ENCODE results near the gene TMEM30B.
"Not testable (repeated sequence)": the region's sequence is repeated elsewhere in the genome, so short reads cannot be mapped to it uniquely, and the experiment has no call there.

- TF ChIP-seq, protein P1, sequence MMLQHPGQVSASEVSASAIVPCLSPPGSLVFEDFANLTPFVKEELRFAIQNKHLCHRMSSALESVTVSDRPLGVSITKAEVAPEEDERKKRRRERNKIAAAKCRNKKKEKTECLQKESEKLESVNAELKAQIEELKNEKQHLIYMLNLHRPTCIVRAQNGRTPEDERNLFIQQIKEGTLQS (IDR thresholded peaks at IDR 0.05) = not testable (repeated sequence)
- TF ChIP-seq CTCF (IDR thresholded peaks at IDR 0.05; ENCODE audit: low read depth, low read length, missing input control); EGR1 (IDR thresholded peaks at IDR 0.05; ENCODE audit: low read depth in 2 of 2); REST (IDR thresholded peaks at IDR 0.05); RXRA (IDR thresholded peaks at IDR 0.05); HNF4G (IDR thresholded peaks at IDR 0.05); TAF1 (conservative IDR thresholded peaks at IDR 0.05); YY1 (IDR thresholded peaks at IDR 0.05); SP1 (IDR thresholded peaks at IDR 0.05); RAD21 (IDR thresholded peaks at IDR 0.05); GABPA (IDR thresholded peaks at IDR 0.05 in 1 of 2, conservative IDR thresholded peaks at IDR 0.05 in 1 of 2); JUND (IDR thresholded peaks at IDR 0.05): not testable (repeated sequence)
- TF ChIP-seq, protein P2, sequence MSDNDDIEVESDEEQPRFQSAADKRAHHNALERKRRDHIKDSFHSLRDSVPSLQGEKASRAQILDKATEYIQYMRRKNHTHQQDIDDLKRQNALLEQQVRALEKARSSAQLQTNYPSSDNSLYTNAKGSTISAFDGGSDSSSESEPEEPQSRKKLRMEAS (IDR thresholded peaks at IDR 0.05) = not testable (repeated sequence)
- TF ChIP-seq, protein P3, sequence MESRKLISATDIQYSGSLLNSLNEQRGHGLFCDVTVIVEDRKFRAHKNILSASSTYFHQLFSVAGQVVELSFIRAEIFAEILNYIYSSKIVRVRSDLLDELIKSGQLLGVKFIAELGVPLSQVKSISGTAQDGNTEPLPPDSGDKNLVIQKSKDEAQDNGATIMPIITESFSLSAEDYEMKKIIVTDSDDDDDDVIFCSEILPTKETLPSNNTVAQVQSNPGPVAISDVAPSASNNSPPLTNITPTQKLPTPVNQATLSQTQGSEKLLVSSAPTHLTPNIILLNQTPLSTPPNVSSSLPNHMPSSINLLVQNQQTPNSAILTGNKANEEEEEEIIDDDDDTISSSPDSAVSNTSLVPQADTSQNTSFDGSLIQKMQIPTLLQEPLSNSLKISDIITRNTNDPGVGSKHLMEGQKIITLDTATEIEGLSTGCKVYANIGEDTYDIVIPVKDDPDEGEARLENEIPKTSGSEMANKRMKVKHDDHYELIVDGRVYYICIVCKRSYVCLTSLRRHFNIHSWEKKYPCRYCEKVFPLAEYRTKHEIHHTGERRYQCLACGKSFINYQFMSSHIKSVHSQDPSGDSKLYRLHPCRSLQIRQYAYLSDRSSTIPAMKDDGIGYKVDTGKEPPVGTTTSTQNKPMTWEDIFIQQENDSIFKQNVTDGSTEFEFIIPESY (IDR thresholded peaks at IDR 0.05) = not testable (repeated sequence)
Measured at GRCh38 chr14:61320170-61320569, 39.0 kb upstream of the TMEM30B start.
